ENCODE results near the gene CNFN.

DNA sequence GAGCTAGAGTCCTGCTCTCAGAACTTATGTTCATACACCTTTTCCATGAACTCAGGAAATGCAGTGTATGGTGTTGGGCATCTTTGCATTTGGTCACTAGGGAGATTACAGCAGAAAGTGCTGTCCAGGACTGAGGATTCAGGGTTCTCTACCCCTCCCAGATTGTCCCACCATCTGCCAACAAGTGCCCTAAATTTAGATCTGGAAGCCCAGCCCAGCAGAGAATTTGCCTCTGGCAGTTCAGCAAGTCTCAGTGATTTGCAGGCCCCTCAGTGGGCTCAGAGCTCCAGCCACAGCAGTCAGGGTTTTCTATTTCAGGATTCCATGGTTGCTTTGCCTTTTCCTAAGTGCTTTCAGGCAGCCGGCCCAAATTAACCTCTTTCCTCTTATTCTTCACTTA, 23.4 kb downstream of the CNFN start:
- no peak for TF ChIP-seq CTCF (IDR thresholded peaks at IDR 0.05)
- no peak for TF ChIP-seq EZH2 (IDR thresholded peaks at IDR 0.05)
- TF ChIP-seq EZH2phosphoT487 (IDR thresholded peaks at IDR 0.05): no peak
